Endothelial cell of umbilical vein (primary cell): ENCODE measurements around the gene PRIMPOL.

Source experiments
- EZH2 ChIP-seq: IDR thresholded peaks from 2 replicates; pipeline ENCODE4 v1.6.1; 2012; ENCODE audit warnings: borderline replicate concordance, low read depth, mild to moderate bottlenecking, moderate library complexity, low read length, inconsistent platforms; ENCODE audit not compliant: severe bottlenecking
- FOS ChIP-seq: IDR thresholded peaks from 2 replicates; pipeline ENCODE4 v1.6.1; 2011; ENCODE audit warnings: mild to moderate bottlenecking, low read length, moderate library complexity, borderline replicate concordance; ENCODE audit not compliant: insufficient read depth
- GATA2 ChIP-seq: IDR thresholded peaks from 2 replicates; pipeline ENCODE4 v1.7.0; 2011; ENCODE audit warnings: low read depth, mild to moderate bottlenecking, moderate library complexity, mixed read lengths, low read length; ENCODE audit not compliant: insufficient read length, insufficient read depth
- JUN ChIP-seq: IDR thresholded peaks from 2 replicates; pipeline ENCODE4 v1.6.1; 2011; ENCODE audit warnings: borderline replicate concordance, low read depth; ENCODE audit not compliant: insufficient read length, insufficient read depth
- POLR2A ChIP-seq: IDR thresholded peaks from 2 replicates; pipeline ENCODE4 v1.6.1; 2012; ENCODE audit warnings: low read depth, mild to moderate bottlenecking, control low read depth, low read length
- POLR2AphosphoS5 ChIP-seq: IDR thresholded peaks from 2 replicates; pipeline ENCODE4 v1.6.1; 2012; ENCODE audit warnings: low read depth, mild to moderate bottlenecking, control low read depth, low read length, moderate library complexity; ENCODE audit not compliant: insufficient read depth
- TF ChIP-seq, protein P1 (sequence below), 2 donors: IDR thresholded peaks; 1 replicate in 1 of 2; 2 replicates in 1 of 2; pipeline ENCODE4 v1.5.1; 2011; ENCODE audit warnings: low read length in 2 of 2, mild to moderate bottlenecking in 2 of 2, moderate library complexity in 2 of 2, control low read depth in 1 of 2, inconsistent platforms in 1 of 2, low read depth in 1 of 2; ENCODE audit not compliant: insufficient read depth in 1 of 2; ENCODE audit errors: extremely low read depth in 1 of 2

DNA sequence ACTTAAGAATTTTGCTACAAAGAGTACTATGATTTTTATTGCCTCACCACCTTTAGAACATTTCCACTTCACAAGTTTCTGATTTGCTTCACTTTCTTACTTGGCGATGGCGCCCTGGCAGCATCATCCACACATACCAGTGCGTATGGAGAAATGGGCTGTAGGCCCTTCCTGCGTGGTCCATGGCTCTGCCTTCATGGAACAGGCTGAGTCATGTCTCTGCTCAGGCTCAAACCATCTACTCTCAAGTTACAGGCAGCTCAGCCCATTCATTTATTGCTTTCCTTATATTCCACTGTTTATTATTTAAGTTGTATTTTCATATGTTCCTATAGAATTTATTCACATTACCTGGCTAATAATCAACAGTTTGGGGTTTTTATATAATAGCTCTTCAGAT lies 21.4 kb upstream of the PRIMPOL start:
- no peak for TF ChIP-seq POLR2A
- TF ChIP-seq, protein P1, sequence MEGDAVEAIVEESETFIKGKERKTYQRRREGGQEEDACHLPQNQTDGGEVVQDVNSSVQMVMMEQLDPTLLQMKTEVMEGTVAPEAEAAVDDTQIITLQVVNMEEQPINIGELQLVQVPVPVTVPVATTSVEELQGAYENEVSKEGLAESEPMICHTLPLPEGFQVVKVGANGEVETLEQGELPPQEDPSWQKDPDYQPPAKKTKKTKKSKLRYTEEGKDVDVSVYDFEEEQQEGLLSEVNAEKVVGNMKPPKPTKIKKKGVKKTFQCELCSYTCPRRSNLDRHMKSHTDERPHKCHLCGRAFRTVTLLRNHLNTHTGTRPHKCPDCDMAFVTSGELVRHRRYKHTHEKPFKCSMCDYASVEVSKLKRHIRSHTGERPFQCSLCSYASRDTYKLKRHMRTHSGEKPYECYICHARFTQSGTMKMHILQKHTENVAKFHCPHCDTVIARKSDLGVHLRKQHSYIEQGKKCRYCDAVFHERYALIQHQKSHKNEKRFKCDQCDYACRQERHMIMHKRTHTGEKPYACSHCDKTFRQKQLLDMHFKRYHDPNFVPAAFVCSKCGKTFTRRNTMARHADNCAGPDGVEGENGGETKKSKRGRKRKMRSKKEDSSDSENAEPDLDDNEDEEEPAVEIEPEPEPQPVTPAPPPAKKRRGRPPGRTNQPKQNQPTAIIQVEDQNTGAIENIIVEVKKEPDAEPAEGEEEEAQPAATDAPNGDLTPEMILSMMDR (IDR thresholded peaks at IDR 0.05; ENCODE audit: extremely low read depth in 1 of 2, insufficient read depth in 1 of 2, low read depth in 1 of 2, low read length in 2 of 2): no peak
- TF ChIP-seq EZH2: no peak
- no peak for TF ChIP-seq GATA2
- no peak for TF ChIP-seq FOS
- no peak for TF ChIP-seq JUN
- TF ChIP-seq POLR2AphosphoS5: no peak
